Heart right ventricle (tissue), 16 donors: ENCODE results near the gene PLAAT3. TPM values are rescaled to one million over a fixed set of nuclear protein-coding genes. Genes with fewer than 3 reads are reported as not detected.

Source experiments
- ATAC-seq, 8 donors: fragments of 200-7000 bp; cut with Tn5 transposase; one replicate each; pipeline ENCODE4 v1.9.1; 2020; ENCODE audit warnings: mild to moderate bottlenecking in 8 of 8, moderate library complexity in 8 of 8, moderate number of reproducible peaks in 1 of 8
- DNase-seq, 2 donors: peaks; one replicate each; pipeline ENCODE4 v3.0.0-alpha.2; 2020
- H3K27ac ChIP-seq, 10 donors: fragments of 200-600 bp; sonication (generic) in 2 of 10; one replicate each; pipeline versions ENCODE4 v1.5.0 to v1.8.0; 2020 to 2022; ENCODE audit warnings: mild to moderate bottlenecking in 3 of 10
- H3K27me3 ChIP-seq, 7 donors: fragments of 200-600 bp; one replicate each; pipeline ENCODE4 v1.8.0; 2021 to 2022; ENCODE audit warnings: mild to moderate bottlenecking in 2 of 7
- H3K36me3 ChIP-seq, 9 donors: fragments of 200-600 bp; sonication (generic) in 1 of 9; one replicate each; pipeline versions ENCODE4 v1.5.0 to v1.8.0; 2020 to 2022; ENCODE audit warnings: mild to moderate bottlenecking in 2 of 9
- H3K4me1 ChIP-seq, 9 donors: fragments of 200-600 bp; sonication (generic) in 1 of 9; one replicate each; pipeline versions ENCODE4 v1.5.0 to v1.8.0; 2020 to 2022; ENCODE audit warnings: mild to moderate bottlenecking in 4 of 9
- H3K4me3 ChIP-seq, 10 donors: fragments of 200-600 bp; sonication (generic) in 2 of 10; one replicate each; pipeline versions ENCODE4 v1.5.0 to v1.8.0; 2020 to 2022; ENCODE audit warnings: mild to moderate bottlenecking in 7 of 10, moderate library complexity in 2 of 10
- H3K9me3 ChIP-seq, 11 donors: fragments of 200-600 bp in 10 of 11; sonication (generic) in 2 of 11; one replicate each; pipeline versions ENCODE4 v1.5.0 to v1.8.0; 2013 to 2022; ENCODE audit warnings: mild to moderate bottlenecking in 2 of 11, control low read depth in 1 of 11, moderate library complexity in 1 of 11
- WGBS, 2 donors: extraction: QIAGEN DNeasy Blood & Tissue Kit; methylation state at CpG; one replicate each; pipeline ENCODE4 v1.1.7; 2013; ENCODE audit warnings: inconsistent platforms in 1 of 2; 5-methylcytosine and 5-hydroxymethylcytosine counted together
- intact Hi-C, 10 donors: fragments of 100-400 bp; cut with DNase I; formaldehyde crosslinking; loops; one replicate each; pipeline versions ENCODE4 v1.11.1 to v1.14.2; 2022
- long read RNA-seq, 3 donors: library from polyadenylated mRNA; unstranded; transcript quantifications; one replicate each; pipeline ENCODE4 v2.0.0, GENCODE V29; 2020 to 2021
- polyA plus RNA-seq, 2 donors: library from polyadenylated mRNA; stranded (reverse); fragments of 200-250 nt; gene quantifications; one replicate each; pipeline ENCODE4 v1.2.3, GENCODE V29; 2013
- total RNA-seq, 10 donors: library from RNA; stranded (reverse); fragmentation: NEBNext Ultra II Directional in 3 of 10; extraction: Animal tissue kit (Norgen Biotek cat#: 25700) in 3 of 10; gene quantifications; one replicate each; pipeline versions ENCODE4 v1.2.1 to v1.2.4, GENCODE V29; 2021 to 2023
- TF ChIP-seq, protein P1 (sequence below), 9 donors: fragments of 200-600 bp; sonication (generic) in 2 of 9; IDR thresholded peaks; one replicate each; pipeline versions ENCODE4 v1.5.0 to v1.8.0; 2021 to 2022; ENCODE audit warnings: antibody characterized with exemption in 9 of 9, mild to moderate bottlenecking in 5 of 9, moderate library complexity in 1 of 9
- donor health status: Arrhythmogenic right ventricular cardiomyopathy.
- donor health status: ischemic (EF 13 %, LVEDD 7.1; RV severe dilation, severe dysfunction).
- donor health status: healthy with polysubstance abuse.
- donor health status: DM: no; HTN: yes; CAD: no.
- donor health status: DM: no; HTN: no; CAD: no.
- donor health status: ischemic (EF 25% LVEDD 6.9; RV normal size, moderate dysfunction).
- donor health status: ischemic (EF 25% LVEDD 5.7; RV mildly dilated, moderate dysfunction).
- donor health status: healthy.
- donor health status: DM: yes; HTN: yes; CAD: no.
- donor health status: Ischemic cardiomyopathy.
- donor health status: ischemic (EF 35%, LVEDD 5.7; RV mildly dilated, moderate dysfunction).
- donor health status: nonischemic (EF 11% LVEDD 7.7; RV severe dilation, severe dysfunction).
- donor health status: DM: yes; HTN: yes; CAD: no.
- donor health status: PGD.
- donor health status: ischemic (EF 29% LVEDD 5.4; RV normal size, mild dysfunction).
- donor health status: nonischemic (EF 23%, LVEDD 6.1; RV moderate dilation, normal function).

The PLAAT3 gene
- total RNA-seq (100 to 1,000 TPM in 9 of 10 donors, 10 to 100 TPM in 1; 82.8 to 211 (median 137) TPM), polyA plus RNA-seq (100 to 1,000 TPM; 118 to 159 TPM)
- long read RNA-seq, donor 1, transcript PLA2G16-201 (4 exons, 2,594 nt), result major isoform, 62 of 98 reads
- long read RNA-seq, donor 1, transcript PLA2G16-203 (5 exons, 1,099 nt), result minor isoform, 25 of 98 reads
- long read RNA-seq, donor 1, partial matches to known transcripts, result 2 of 98 reads
- long read RNA-seq, donor 1, other reads (novel, unspliced or antisense), result 9 of 98 reads
- long read RNA-seq, donor 2, transcript PLA2G16-201 (4 exons, 2,594 nt), result major isoform, 63 of 118 reads
- long read RNA-seq, donor 2, transcript PLA2G16-203 (5 exons, 1,099 nt), result minor isoform, 47 of 118 reads
- long read RNA-seq, donor 2, partial matches to known transcripts, result 4 of 118 reads
- long read RNA-seq, donor 2, other reads (novel, unspliced or antisense), result 4 of 118 reads
- long read RNA-seq, donor 3, transcript PLA2G16-203 (5 exons, 1,099 nt), result minor isoform, 49 of 253 reads
- long read RNA-seq, donor 3, transcript PLA2G16-201 (4 exons, 2,594 nt), result major isoform, 183 of 253 reads
- long read RNA-seq, donor 3, partial matches to known transcripts, result 2 of 253 reads
- long read RNA-seq, donor 3, other reads (novel, unspliced or antisense), result 16 of 253 reads

DNA sequence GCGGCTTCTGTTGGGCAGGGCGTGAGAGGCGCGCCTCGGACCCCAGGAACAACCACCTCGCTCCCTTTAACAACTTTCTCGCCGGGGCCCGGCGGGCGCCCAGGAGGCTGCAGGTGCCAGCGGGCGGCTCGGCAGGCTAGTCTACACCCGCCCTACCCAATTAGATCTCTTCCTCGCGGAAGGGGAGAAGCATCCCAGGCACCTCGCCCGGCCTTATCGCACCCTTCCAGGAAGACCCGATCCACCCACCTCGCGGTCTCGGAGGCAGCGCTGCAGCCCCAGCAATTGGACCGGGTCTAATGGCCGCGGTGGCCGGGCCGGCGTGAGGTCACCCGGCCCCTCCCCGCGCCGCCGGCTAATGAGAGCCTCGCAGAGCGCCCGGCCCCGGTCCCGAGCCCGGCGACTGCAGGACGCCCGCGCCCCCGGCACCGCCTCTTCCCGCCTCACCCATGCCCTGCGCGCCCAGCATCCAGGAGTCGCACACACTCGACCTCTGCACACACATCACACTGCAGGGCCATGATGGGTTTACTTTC lies at the start of gene PLAAT3:
Gene PLAAT3, minus strand, starts transcription at position 298 of the 536 bp plus-strand sequence. CDS start 419 bp downstream, outside the sequence.
- peak; percentile 90 to 96 (median 92) for ATAC-seq
- intact Hi-C loops, result loop anchor here in 3 of 10 donors (1.0 to 10.0 kb wide), 4 partner anchors 37 to 79 kb away; partner anchors contain the start of gene PLAAT4 (in 1 of the 3)

DNA sequence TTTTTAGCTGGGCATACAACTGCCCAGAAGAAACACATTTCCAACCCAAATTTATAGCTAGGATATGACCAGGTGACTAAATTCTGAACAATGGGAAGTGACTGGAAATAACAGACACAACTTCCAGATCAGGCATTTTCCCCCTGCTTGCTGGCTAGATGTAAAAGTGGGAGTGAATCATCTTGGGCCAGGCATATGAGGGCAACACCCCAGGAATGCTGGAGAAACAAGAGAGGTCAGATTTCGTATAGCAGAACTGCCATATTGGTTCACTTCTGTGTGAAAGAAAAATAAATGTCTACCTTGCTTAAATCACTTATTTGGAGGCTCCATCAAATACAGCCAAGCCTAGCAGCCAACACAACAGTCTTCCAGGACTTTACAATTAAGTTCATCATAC lies 49.6 kb upstream of the PLAAT3 start:
- intact Hi-C loops, result loop anchor here in 1 of 10 donors (10.0 kb wide), 1 partner anchor 71 kb away; no protein-coding TSS in a partner anchor
- 0% methylated on average over 1 of the region's 1 CpG for WGBS, 2 donors
- DNase-seq (no peak), ATAC-seq (no peak)
- Histone ChIP-seq H3K4me1 (peaks cover 0 to 64% (median 39%) of the 10 kb centered on the region in 9 donors), H3K27ac (no peak overlapping the region), H3K4me3 (no peak overlapping the region), H3K36me3 (peaks cover 0 to 9% (median 0%) of the 10 kb centered on the region in 9 donors), H3K9me3 (no peaks in the 10 kb centered on the region), H3K27me3 (no peaks in the 10 kb centered on the region)
- TF ChIP-seq, protein P1, sequence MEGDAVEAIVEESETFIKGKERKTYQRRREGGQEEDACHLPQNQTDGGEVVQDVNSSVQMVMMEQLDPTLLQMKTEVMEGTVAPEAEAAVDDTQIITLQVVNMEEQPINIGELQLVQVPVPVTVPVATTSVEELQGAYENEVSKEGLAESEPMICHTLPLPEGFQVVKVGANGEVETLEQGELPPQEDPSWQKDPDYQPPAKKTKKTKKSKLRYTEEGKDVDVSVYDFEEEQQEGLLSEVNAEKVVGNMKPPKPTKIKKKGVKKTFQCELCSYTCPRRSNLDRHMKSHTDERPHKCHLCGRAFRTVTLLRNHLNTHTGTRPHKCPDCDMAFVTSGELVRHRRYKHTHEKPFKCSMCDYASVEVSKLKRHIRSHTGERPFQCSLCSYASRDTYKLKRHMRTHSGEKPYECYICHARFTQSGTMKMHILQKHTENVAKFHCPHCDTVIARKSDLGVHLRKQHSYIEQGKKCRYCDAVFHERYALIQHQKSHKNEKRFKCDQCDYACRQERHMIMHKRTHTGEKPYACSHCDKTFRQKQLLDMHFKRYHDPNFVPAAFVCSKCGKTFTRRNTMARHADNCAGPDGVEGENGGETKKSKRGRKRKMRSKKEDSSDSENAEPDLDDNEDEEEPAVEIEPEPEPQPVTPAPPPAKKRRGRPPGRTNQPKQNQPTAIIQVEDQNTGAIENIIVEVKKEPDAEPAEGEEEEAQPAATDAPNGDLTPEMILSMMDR (IDR thresholded peaks at IDR 0.05), result no peak

More for the DNA sequence above, at the start of gene PLAAT3:
- Histone ChIP-seq H3K36me3 (no peaks in the 10 kb centered on the region), H3K27ac (peak within 1 kb of the TSS; percentile 80 to 96 (median 89)), H3K4me3 (peak within 1 kb of the TSS; percentile 63 to 95 (median 79)), H3K27me3 (peaks cover 0 to 21% (median 0%) of the 10 kb centered on the region in 7 donors), H3K9me3 (no peaks in the 10 kb centered on the region), H3K4me1 (peaks cover 7 to 47% (median 43%) of the 10 kb centered on the region in 9 donors)
- TF ChIP-seq, protein P1 (IDR thresholded peaks at IDR 0.05), result peak in 1 of 9 donors; percentile 11
- DNase-seq, result peak; percentile 82 to 90
- 0% methylated on average over 46 to 53 of the region's 53 CpGs for WGBS, 2 donors

DNA sequence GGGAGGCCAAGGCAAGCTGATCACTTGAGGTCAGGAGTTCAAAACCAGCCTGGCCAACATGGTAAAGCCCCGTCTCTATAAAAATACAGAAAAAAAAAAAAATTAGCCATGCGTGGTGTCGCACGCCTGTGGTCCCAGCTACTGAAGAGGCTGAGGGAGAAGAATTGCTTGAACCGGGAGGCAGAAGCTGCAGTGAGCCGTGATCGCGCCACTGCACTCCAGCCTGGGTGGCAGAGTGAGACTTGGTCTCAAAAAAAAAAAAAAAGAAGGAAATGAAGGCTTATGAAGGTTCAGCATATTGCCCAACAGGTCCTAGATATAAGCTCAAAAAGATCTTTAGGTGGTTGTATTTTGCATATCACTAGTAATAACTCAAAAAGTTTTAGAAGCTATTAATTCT lies 46.7 kb upstream of the PLAAT3 start:
- TF ChIP-seq, protein P1 (IDR thresholded peaks at IDR 0.05), result no peak
- no peak overlapping the region for H3K27ac ChIP-seq
- no peaks in the 10 kb centered on the region for H3K27me3 ChIP-seq
- peaks cover 0 to 37% (median 0%) of the 10 kb centered on the region in 9 donors for H3K36me3 ChIP-seq
- no peak overlapping the region for H3K4me3 ChIP-seq
- ATAC-seq, result no peak
- 95% methylated on average over 8 of the region's 8 CpGs for WGBS, 2 donors
- intact Hi-C loops, result loop anchor here in 1 of 10 donors (10.0 kb wide), 1 partner anchor 74 kb away; no protein-coding TSS in a partner anchor
- peaks cover 0 to 38% (median 15%) of the 10 kb centered on the region in 9 donors for H3K4me1 ChIP-seq
- no peaks in the 10 kb centered on the region for H3K9me3 ChIP-seq
- no peak for DNase-seq

DNA sequence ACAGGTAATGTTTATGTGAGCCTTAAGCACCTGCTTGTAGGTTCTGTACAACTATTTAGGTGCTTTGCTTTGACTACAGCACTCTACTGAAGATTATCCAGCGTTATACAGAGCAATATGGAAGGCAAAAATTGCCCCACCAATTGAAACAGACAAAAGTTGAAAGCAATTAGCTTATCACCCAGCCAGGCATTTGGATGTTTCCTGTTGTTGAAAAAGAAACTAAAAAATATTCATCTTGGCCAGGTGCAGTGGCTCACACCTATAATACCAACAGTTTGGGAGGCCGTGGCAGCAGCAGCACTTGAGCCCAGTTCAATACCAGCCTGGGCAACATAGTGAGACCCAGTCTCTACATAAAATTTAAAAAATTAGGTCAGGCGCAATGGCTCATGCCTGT lies 38.4 kb upstream of the PLAAT3 start:
- whole genome bisulfite sequencing, 2 donors, result 86 to 87% methylated on average over 3 of the region's 3 CpGs
- Histone ChIP-seq H3K36me3 (peaks cover 0 to 100% (median 9%) of the 10 kb centered on the region in 9 donors), H3K27me3 (no peaks in the 10 kb centered on the region), H3K27ac (no peak overlapping the region), H3K9me3 (no peaks in the 10 kb centered on the region), H3K4me3 (no peak overlapping the region), H3K4me1 (peaks cover 0 to 5% (median 0%) of the 10 kb centered on the region in 9 donors)
- intact Hi-C loops, result loop anchor here in 1 of 10 donors (10.0 kb wide), 1 partner anchor 82 kb away; no protein-coding TSS in a partner anchor
- ATAC-seq (no peak), DNase-seq (no peak)
- TF ChIP-seq, protein P1 (IDR thresholded peaks at IDR 0.05), result no peak
